OCI-LY1 (cell line): ENCODE data around the gene CACNA1C.

Experiments
- EZH2 ChIP-seq: fragments of 200-600 bp; sonication (generic), shearing (Covaris generic); IDR thresholded peaks from 2 replicates; pipeline ENCODE4 v1.8.0; 2017; ENCODE audit warnings: borderline replicate concordance, mixed run types, mild to moderate bottlenecking, antibody characterized with exemption, low read length, moderate library complexity, mixed read lengths
- TF ChIP-seq, protein P1 (sequence below): fragments of 200-600 bp; sonication (generic), shearing (Covaris generic); IDR thresholded peaks from 2 replicates; pipeline ENCODE4 v1.5.1; 2017; ENCODE audit warnings: mild to moderate bottlenecking, antibody characterized with exemption, low read length, moderate library complexity, mixed read lengths

DNA sequence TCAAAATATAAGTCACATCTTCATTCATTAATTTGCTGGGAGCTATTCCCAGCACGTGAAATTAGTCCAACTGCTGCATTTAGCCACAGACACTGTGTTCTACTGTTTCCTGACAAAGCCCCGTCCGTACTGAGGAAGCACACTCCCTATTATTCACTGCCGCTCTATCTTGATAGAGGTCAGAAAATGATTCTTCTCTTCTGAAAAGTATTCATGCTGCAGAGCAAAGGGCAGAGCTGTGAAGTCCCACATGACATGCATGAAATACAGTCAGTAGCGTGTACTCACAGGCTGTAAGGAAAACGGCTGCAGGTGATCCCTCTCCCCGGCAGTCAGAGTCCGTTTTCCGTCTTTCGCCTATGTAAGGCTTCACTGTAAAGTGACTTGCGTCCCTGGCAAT, 439.4 kb downstream of the CACNA1C start:
- TF ChIP-seq EZH2 = no peak
- TF ChIP-seq, protein P1, sequence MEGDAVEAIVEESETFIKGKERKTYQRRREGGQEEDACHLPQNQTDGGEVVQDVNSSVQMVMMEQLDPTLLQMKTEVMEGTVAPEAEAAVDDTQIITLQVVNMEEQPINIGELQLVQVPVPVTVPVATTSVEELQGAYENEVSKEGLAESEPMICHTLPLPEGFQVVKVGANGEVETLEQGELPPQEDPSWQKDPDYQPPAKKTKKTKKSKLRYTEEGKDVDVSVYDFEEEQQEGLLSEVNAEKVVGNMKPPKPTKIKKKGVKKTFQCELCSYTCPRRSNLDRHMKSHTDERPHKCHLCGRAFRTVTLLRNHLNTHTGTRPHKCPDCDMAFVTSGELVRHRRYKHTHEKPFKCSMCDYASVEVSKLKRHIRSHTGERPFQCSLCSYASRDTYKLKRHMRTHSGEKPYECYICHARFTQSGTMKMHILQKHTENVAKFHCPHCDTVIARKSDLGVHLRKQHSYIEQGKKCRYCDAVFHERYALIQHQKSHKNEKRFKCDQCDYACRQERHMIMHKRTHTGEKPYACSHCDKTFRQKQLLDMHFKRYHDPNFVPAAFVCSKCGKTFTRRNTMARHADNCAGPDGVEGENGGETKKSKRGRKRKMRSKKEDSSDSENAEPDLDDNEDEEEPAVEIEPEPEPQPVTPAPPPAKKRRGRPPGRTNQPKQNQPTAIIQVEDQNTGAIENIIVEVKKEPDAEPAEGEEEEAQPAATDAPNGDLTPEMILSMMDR = no peak
